NCI-H1436 (cell line): ENCODE measurements around the gene DNAH9.

Experiments
- DNase-seq: peaks from one replicate; lab custom pipeline; 2025; lab: John Stamatoyannopoulos, UW

The DNAH9 gene, protein sequence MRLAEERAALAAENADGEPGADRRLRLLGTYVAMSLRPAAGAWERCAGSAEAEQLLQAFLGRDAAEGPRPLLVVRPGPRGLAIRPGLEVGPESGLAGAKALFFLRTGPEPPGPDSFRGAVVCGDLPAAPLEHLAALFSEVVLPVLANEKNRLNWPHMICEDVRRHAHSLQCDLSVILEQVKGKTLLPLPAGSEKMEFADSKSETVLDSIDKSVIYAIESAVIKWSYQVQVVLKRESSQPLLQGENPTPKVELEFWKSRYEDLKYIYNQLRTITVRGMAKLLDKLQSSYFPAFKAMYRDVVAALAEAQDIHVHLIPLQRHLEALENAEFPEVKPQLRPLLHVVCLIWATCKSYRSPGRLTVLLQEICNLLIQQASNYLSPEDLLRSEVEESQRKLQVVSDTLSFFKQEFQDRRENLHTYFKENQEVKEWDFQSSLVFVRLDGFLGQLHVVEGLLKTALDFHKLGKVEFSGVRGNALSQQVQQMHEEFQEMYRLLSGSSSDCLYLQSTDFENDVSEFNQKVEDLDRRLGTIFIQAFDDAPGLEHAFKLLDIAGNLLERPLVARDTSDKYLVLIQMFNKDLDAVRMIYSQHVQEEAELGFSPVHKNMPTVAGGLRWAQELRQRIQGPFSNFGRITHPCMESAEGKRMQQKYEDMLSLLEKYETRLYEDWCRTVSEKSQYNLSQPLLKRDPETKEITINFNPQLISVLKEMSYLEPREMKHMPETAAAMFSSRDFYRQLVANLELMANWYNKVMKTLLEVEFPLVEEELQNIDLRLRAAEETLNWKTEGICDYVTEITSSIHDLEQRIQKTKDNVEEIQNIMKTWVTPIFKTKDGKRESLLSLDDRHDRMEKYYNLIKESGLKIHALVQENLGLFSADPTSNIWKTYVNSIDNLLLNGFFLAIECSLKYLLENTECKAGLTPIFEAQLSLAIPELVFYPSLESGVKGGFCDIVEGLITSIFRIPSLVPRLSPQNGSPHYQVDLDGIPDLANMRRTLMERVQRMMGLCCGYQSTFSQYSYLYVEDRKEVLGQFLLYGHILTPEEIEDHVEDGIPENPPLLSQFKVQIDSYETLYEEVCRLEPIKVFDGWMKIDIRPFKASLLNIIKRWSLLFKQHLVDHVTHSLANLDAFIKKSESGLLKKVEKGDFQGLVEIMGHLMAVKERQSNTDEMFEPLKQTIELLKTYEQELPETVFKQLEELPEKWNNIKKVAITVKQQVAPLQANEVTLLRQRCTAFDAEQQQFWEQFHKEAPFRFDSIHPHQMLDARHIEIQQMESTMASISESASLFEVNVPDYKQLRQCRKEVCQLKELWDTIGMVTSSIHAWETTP (N-terminal part only)

DNA sequence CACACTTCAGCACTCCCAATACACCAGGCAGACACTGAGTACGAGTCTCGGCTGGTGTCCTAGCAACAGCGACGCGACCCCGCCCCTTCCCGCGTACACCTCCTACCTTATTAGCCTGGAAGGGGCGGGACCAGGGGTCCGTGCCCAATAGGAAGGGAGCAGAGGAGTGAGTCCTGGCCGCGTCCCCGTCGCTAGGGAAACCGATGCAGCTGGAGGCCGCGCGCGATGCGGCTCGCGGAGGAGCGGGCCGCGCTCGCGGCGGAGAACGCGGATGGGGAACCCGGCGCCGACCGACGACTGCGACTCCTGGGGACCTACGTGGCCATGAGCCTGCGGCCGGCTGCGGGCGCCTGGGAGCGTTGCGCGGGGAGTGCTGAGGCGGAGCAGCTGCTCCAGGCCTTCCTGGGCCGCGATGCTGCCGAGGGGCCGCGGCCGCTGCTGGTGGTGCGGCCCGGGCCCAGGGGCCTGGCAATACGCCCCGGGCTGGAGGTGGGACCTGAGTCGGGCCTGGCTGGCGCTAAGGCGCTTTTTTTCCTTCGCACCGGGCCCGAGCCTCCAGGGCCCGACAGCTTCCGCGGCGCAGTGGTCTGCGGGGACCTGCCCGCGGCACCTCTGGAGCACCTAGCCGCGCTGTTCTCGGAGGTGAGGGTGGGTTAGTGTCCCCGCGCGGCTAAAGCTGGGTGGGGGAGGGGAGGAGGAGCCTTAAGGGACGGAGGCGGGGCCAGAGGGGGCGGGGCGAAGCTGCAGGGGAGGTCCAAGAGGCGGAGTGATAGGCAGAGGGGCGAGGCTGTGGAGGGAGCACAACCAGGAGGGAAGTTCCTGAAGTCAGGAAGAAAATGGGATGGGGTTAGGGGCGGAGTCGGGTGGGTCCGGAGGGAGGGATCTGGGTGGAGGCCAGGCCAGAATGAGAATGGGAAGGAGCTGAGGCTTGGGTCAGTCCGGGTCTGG, at the start of gene DNAH9:
Gene DNAH9 (plus strand): TSS at position 197 of the 948 bp plus-strand sequence. CDS start 29 bp downstream, at position 226.
- peak; percentile 87 for DNase-seq

DNA sequence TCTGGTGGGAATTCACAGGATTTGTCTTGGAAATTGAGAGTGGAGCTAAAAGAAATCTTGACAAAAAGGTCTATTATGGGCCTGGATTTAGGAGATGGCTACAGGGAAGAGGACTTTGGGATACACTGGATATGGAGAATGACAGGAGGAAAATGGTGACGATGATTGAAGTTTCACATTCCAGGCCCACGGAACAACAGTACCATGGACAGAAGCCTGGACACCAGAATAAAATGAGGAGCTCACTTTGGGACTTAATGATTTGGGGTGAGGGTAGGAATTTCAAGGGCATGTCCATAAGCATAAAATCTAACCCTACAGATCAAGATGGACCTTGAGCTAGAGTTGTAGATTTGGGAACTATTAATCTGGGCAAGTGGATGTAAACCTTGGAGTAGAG, 47.8 kb upstream of the DNAH9 start:
- DNase-seq, result no peak

DNA sequence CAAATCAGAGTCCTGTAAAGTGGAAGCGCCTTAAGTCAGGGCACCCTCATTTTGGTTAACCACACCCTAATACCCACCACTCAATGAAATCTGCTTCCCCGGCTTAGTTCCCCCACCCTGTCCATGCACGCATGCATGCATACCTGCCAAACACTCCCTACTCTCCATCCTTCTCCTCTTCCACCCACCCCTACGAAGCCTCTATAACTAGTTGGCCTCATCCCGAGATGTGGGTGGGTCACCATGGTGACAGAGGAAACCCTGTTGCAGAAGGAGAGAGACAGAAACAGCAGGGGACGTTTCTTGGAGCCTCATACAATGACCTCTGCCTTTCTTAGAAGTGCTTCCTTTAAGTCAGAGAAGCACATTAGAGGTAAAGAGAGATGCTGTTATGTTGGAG, 46.8 kb upstream of the DNAH9 start:
- no peak for DNase-seq

DNA sequence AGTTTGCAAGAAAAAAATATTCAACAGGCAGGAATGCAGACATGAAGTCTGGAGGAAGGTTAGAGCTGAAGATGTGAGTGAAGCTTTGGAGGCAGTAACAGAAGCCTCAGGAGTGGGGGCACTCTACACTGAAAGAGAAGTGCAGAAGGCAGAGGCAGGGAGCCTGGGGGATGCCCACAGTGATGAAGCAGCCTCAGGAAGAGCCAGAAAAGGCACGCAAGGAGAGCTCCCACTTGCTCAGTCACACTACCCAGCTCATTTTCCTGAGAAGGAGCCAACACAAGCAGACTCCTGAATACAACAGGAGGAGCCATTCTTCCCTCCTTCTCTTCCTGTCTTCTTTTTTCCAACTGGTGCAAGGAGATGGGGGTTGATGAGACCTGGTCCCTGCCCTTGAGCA, 45.1 kb upstream of the DNAH9 start:
- no peak for DNase-seq

DNA sequence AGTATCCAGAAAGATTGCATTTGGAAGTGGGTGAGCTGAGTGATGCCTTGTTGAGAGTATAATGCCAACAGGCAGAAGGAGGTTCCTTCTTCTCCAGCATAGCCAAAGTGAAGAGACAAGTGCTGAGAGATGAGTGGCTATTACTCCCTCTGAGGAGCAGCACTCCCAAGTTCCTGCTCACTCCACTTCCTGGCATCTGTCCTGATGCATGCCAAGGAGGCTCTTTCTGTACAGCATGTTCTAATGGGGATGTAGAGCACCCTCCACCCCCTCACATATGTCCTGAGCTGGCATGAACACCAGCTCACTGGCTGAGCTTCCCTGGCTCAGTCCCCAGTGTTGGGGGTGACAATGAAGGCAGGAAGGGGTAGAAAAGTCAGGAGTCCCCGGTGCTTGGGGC, 44.2 kb upstream of the DNAH9 start:
- DNase-seq, result no peak

DNA sequence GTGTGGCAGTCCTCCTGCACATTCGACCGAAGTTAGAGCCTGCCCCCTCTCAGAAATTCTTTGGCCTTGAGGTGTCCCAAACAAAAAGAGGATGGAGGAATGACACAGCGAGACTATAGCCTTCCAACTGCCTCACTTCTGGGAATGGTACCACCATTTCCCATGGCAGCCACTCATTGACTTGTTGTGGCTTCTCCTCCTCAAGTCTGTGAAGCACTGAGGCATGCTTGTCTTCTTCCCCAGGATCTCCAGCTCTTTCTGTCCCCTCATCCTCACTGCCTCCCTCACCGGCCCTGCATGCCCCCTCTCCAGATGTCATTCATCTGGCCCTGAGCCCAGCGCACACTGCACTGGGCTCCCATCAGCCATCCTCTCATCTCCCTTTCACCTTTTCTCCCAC, 43.7 kb upstream of the DNAH9 start:
- no peak for DNase-seq

DNA sequence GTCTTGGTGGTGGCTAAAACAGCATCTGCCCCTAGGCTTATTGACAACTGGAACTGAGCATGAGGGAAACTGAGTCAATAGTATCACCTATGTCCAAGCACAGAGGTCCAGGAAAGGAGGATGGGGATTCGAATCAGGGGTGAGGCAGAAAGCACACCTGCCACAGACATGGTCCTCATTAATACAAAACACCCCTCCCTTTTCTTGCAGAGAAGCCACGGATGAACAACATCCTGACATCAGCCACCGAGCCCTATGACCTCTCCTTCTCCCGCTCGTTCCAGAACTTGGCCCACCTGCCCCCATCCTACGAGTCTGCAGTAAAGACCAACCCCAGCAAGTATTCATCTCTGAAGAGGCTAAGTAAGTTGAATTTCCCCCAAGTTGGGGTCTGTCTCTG, 42.7 kb upstream of the DNAH9 start:
- DNase-seq, result no peak

DNA sequence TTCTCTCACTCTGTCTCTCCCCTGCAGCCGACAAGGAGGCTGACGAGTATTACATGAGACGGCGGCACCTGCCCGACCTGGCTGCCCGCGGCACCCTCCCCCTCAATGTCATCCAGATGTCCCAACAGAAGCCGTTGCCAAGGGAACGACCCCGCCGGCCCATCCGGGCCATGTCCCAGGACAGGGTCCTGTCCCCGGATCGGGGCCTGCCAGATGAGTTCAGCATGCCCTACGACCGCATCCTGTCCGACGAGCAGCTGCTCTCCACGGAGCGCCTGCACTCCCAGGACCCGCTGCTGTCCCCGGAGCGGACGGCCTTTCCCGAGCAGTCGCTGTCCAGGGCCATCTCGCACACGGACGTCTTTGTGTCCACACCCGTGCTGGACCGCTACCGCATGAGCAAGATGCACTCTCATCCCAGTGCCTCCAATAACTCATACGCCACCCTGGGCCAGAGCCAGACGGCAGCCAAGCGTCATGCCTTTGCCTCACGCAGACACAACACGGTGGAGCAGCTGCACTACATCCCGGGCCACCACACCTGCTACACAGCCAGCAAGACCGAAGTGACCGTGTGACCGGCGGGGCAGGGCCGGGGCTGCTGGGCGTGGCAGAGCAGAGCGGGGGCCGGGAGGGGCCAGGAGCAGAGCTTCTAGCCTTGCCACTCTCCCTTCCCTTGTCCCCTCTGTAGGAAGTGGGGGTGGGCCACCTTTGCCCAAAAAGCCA, 40.4 kb upstream of the DNAH9 start:
- DNase-seq, result no peak

DNA sequence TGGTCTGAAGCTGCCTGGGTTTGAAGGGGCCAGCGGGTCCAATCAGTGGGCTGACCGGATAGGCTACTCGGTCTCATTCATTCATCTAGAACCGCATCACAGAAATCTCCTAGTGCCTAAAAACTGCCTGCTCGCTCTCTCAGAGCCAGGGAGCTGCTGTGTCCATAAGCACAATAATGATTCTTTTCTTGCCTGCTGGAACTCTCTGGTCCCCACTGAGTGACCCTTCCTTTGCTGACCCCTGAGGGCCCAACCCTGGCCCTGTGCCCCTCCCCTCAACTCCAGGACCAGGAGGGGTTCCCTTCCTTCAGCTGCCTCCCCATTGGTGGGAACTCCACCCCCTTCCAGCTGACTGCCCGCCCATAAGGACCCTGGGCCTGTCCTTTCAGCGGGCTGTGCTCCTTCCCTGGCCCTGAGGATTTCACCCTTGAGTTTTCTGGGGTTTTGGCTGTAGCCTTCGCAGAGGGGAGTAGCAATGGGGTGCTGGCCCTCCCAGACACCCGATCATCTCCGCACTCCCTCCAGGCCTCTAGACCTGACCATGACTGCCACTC, 39.5 kb upstream of the DNAH9 start:
- no peak for DNase-seq

DNA sequence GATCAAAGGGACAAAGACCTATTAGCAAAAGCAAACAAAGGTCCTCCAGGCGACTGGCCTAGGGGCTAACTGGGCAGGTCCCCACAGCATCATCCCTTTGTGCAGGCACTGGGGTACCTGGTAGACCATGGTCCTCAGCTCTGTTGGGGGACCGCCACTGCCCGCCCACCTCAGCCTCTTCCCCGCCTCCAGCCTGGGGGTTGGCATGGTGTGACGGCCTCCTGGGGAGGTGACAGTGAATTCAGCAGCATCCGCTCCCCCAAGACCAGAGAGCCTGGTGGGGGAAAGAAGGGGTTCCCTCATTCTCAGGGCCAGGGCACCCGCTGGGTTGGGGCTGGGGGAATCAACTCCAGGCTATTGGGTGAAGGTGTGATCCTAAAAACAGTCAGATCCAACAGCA, 38.7 kb upstream of the DNAH9 start:
- no peak for DNase-seq

DNA sequence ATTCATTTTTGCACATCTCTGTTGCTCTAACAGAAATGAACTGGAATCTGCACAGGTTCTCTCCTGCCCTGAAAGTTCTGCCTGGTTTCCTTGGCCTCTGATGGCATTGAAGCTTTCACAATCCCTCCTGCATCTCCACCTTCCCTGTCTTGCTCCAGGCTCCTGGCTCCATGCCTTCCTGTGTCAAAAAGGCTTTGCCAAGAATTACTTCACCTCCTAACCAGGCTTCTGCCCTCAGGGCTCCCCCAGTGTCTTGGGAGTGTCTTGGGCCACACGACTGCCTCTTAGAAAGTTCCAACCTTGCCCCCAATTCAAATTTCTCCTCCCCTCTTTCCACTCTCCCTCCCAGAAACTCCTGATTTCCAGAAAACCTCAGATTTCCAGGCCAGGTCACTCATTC, 37.0 kb upstream of the DNAH9 start:
- no peak for DNase-seq

DNA sequence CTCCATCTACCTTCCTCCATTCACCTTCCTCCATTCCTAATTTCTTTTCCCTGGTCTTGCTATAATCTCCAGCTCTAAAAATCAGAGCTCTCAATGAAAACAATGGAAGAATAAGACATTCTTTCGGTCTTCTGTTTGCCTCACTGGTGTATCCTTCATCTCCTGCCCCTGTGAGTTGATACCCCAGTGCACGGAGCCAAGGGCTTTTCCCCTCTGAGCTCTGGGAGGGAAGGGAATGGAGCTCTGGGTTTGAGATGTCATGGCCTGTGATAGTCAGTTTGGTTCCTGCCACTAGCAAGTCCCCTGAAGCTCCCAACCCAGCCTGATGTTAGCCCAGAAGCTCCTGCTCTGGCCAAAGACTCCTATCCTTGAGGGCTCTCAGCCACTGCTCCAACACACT, 36.6 kb upstream of the DNAH9 start:
- no peak for DNase-seq

DNA sequence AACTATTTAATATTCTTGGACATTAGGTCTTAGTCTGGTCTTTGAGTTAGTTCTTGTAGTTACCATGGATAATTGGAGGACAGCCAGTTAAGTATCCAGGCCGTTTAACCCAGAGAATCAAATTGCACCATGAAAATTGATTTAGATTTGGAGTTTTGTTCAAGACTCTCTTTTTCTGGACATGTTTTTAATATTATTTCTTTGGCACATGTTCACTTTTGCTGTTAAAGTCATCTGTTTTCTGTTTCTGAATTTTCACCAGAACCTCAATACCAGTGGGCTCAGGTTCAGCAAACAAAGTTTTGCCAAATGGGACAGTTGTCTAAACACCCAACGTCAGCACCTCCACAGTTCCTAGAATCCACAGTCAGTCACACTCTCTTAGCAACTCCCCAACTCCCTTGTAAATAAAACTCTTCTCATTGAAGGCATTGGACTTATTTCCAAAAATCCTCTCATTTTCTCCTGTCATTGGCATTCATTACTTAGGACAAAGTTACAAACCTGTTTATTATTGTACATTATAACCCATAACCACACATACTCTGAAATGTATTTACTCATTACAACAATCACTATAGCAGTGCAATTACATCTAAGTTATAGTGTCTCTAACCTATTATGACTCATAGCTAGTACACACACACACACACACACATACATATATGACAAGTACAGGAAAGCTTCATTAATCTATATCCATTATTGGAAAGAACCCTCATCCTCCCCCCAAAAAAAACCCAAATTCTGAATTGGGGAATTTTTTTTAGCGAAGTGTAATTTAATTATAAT, 33.5 kb upstream of the DNAH9 start:
- no peak for DNase-seq

DNA sequence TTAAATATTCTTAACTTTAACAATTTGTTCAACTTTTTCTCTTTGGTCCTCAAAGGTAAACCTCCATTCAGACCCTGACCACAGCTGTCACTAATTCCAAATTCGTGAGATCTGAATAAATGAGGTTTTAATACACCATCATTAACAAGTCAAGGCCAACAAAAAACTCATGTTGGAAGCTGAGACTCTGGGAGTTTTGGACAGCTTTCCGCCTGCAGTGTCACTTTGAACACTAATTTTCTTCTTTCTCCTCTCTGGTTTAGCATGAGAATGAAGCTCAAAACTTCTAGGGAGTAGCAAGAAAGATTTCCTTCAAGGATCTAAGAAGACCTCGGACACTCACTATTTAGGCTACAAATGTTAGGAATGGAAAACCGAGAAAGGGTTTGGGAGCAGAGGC, 32.7 kb upstream of the DNAH9 start:
- DNase-seq, result no peak

DNA sequence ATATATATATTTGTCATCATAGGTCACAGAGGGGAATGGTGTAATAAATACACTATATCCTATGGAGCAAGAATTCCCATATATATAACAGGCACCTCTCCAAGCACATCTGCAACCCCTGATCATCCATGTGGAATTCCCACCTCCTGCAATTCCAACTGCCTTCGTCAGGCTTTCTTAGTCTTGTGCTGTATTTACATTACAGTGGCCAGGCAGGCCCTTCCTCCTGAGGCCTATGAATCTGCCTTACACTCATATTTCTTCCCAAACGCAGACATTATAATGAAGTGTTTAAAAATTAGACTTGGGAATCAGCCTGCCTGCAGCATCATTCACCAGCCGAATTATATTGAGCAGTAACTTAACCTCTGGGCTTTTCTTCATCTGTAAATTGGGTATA, 19.3 kb upstream of the DNAH9 start:
- no peak for DNase-seq

DNA sequence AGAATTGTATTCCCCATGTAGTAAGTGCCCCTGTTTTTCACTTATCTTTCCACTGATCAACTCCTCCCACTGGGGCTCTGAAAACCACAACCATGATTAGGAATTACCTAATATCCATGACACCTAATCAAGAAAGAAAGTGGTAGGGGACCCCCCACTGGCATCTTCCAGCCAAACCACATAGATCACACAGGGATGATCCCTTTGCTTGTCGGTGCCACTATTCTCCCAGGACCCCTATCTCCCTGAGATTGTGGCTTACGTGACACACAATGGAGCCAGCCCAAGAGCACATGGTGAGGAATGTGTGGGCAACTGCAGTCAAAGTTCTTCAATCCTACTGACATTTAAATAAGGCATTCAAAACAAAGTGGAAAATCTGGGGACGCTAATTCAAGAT, 17.6 kb upstream of the DNAH9 start:
- no peak for DNase-seq

DNA sequence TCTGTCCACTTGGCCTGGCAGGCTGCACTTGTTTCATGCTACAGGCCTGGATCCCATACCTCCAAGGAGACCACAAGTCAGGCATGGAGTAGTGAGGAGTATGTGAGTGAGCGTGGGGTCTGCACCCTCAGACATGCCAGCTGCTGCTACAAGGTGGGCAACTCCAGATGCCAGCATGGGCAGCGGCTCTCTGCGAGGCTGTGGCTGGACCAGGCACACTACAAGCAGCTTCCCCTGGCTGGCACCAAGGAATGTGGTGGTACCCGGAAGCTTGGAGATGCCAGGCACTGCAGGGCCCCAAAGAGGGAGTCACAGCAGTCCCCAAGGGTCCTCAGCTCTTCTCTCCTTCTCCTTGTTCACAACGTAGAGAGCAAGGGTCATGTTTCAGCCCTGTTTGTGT, 16.1 kb upstream of the DNAH9 start:
- DNase-seq, result no peak

DNA sequence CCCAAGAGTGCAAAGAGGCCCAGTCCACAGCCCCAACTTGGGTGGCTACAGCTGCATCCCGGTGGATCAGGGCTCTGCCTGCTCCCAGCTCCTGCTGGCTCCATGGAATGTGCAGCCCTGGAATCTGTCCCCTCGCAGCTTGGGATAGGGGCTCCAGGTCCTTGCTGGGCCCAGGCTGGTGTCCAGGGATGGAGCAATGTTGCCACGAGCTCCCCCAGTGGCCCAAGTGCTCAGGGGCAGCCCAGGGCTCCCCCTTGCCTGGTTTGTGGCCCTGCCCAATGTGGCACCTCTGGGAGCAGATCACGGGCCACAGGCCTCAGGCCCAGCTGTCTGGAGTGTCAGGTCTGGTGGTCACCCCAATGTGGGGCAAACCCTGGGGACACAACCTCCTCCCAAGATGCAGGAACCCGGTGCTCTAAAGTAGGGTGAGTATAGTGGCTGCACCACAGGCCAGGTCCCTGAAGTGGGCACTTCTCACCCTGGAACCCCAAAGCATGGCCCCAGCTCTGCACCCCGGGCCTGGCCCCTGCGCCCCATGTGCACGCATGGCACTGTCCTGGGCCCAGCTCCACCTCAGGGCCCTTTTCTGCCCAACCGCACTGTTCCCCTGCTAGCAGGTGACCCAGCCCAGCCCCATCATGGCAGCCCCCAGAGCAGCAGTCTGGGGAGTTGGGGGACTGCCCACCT, 14.8 kb upstream of the DNAH9 start:
- no peak for DNase-seq

DNA sequence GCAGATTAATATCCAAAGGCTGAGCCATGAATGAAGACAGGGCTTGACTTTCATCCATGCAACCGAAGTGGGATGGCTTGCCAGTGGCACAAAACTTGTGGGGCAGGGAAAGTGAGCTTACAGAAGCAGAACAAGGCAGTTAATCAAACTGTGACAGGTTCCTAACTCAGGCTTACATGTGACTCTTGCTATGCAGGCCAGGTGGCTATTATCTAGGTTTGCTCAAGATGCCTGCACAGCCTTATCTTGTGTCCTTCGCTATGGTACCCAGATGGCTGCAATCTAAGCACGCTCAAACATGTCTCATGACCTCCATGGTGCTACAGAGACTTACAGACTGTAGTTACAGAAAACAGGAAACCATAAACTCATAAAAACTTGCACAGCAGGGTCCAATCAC, 8.6 kb upstream of the DNAH9 start:
- no peak for DNase-seq
